ENCODE data around the gene MED16.

MED16 gene

DNA sequence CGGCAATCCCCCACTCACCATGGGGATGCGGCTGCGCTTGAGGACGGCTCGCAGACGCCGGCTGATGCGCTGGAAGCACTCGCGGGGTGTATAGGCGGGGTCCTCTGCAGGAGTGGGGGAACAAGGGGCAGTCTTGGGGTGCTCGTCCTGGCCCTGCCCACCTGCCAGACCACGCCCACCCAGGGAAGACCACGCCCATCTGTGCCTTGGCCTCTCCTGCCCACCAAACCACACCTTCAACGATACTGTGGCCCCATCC, 7.0 kb upstream of the MED16 start:
- no peak overlapping the region for H3K4me3 ChIP-seq (ENCODE audit: low read depth, low read length)
- TF ChIP-seq, protein P1, sequence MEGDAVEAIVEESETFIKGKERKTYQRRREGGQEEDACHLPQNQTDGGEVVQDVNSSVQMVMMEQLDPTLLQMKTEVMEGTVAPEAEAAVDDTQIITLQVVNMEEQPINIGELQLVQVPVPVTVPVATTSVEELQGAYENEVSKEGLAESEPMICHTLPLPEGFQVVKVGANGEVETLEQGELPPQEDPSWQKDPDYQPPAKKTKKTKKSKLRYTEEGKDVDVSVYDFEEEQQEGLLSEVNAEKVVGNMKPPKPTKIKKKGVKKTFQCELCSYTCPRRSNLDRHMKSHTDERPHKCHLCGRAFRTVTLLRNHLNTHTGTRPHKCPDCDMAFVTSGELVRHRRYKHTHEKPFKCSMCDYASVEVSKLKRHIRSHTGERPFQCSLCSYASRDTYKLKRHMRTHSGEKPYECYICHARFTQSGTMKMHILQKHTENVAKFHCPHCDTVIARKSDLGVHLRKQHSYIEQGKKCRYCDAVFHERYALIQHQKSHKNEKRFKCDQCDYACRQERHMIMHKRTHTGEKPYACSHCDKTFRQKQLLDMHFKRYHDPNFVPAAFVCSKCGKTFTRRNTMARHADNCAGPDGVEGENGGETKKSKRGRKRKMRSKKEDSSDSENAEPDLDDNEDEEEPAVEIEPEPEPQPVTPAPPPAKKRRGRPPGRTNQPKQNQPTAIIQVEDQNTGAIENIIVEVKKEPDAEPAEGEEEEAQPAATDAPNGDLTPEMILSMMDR (IDR thresholded peaks at IDR 0.05; ENCODE audit: low read depth, low read length, missing control alignments): no peak
- no peak for DNase-seq (ENCODE audit: low read depth)

DNA sequence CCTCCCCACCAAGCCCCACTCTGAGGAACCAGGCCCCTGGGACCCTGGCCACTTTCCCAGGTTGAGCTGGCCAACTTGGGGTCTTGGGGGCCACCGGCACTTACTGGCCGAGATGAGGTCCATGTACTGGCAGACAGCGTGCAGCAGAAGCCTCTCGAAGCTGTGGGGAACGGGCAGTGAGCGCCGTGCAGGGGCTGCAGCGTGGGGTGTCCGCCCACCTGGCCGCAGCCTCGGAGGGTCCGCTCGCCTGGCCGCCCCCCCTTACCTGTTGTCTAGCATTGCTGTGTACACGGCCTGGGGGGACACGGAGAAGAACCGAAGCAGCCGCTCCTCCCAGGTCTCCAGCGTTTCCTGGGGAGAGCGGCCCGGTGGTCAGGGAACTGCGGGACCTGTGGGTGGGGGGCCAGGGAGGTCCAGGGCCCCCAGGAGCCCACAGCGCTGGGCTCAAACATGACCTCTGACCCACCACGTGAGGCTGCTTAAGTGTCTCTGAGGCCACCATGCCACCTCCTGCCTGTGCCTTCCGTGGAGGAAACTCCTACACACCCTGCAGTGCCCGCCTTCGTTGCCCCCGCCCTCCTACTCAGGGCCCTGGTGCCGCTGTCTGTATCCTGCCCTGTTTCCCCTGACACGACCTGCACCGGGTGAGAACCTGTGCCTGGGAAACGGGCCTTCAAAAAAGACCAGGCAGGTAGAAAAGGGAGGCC, 6.5 kb upstream of the MED16 start:
- DNase-seq (ENCODE audit: low read depth): no peak
- TF ChIP-seq, protein P1 (IDR thresholded peaks at IDR 0.05; ENCODE audit: low read depth, low read length, missing control alignments): no peak
- H3K4me3 ChIP-seq (ENCODE audit: low read depth, low read length): no peak overlapping the region

GRCh38 chr19:898663-899062, 5.7 kb upstream of the MED16 start:
- no peak overlapping the region for H3K4me3 ChIP-seq (ENCODE audit: low read depth, low read length)
- no peak for DNase-seq (ENCODE audit: low read depth)
- TF ChIP-seq, protein P1 (IDR thresholded peaks at IDR 0.05; ENCODE audit: low read depth, low read length, missing control alignments): no peak

GRCh38 chr19:897442-898039, 4.6 kb upstream of the MED16 start:
- DNase-seq (ENCODE audit: low read depth): no peak
- TF ChIP-seq, protein P1 (IDR thresholded peaks at IDR 0.05; ENCODE audit: low read depth, low read length, missing control alignments): no peak
- no peak overlapping the region for H3K4me3 ChIP-seq (ENCODE audit: low read depth, low read length)

DNA sequence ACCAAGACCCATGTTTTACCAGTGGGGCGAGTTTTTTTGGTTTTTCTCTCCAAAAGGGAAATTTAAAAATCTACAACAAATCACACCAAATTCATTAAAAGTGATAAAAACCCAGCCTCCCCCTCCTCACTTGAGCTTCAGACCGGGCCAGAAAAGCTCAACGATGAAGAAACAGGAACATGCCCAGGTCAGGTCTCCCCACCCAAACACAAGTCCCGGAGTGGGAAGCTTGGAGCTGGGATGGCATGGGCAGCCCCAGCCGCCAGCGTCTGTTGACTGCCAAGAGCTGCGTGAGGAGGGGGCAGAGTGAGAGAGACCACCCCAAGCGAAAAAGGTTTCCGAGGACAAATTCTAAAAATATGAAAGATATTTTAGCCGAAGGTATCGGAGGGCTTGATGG, 4.0 kb upstream of the MED16 start:
- TF ChIP-seq, protein P1 (IDR thresholded peaks at IDR 0.05; ENCODE audit: low read depth, low read length, missing control alignments): no peak
- H3K4me3 ChIP-seq (ENCODE audit: low read depth, low read length): no peak overlapping the region
- DNase-seq (ENCODE audit: low read depth): no peak

DNA sequence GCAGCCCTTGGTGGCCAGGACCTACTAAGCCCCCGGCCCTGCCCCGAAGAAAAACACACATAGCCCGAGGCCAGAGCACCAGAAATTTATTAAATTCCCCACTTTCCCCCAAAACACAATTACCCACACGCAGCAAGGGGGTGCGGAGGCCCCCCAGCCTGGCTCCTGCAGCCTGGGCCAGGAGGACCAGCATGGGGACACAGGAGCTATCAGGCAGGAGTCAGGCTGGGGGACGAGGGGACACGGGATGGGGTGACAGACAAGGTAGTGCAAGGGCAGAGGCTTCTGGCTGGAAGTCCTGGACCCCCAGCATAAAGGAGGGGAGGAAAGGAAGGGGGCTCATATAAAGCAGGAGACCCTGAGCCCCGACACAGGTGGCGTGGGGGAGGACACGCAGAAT, 3.4 kb upstream of the MED16 start:
- TF ChIP-seq, protein P1 (IDR thresholded peaks at IDR 0.05; ENCODE audit: low read depth, low read length, missing control alignments): no peak
- H3K4me3 ChIP-seq (ENCODE audit: low read depth, low read length): no peak overlapping the region

More for the DNA sequence above, 3.4 kb upstream of the MED16 start:
- no peak for DNase-seq (ENCODE audit: low read depth)
